Esophagus squamous epithelium (tissue), 4 donors: ENCODE data around the gene STXBP3.

ENCODE experiments used
- POLR2A ChIP-seq, 4 donors: fragments of 450-650 bp; IDR thresholded peaks; one replicate each; pipeline ENCODE4 v1.6.1; 2017; ENCODE audit warnings: antibody characterized with exemption in 4 of 4, mild to moderate bottlenecking in 4 of 4, moderate library complexity in 3 of 4
- TF ChIP-seq, protein P1 (sequence below), 6 experiments: fragments of 450-650 bp in 4 of 6; fragments of 200-600 bp in 2 of 6; sonication (generic) in 2 of 6; IDR thresholded peaks; one replicate each; pipeline ENCODE4 v1.5.1; 2016 to 2019; ENCODE audit warnings: antibody characterized with exemption in 6 of 6, mild to moderate bottlenecking in 4 of 6, moderate library complexity in 4 of 6

DNA sequence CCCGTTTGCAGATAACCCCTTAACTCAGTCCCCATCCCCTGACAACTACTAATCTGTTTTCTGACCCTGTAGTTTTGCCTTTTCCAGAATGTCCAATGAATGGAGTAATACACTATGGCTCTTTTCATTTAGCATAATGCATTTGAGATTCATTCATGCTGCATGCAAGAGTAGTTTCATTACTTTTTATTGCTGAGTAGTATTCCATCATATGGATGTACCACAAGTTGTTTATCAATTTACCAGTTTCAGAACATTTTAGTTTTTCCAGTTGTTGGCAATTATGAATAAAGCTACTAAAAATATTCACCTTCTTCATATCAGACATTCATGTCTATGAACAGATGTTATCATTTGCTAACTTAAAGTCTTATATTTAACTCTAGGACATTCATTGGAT lies 45.3 kb downstream of the STXBP3 start:
- TF ChIP-seq, protein P1, sequence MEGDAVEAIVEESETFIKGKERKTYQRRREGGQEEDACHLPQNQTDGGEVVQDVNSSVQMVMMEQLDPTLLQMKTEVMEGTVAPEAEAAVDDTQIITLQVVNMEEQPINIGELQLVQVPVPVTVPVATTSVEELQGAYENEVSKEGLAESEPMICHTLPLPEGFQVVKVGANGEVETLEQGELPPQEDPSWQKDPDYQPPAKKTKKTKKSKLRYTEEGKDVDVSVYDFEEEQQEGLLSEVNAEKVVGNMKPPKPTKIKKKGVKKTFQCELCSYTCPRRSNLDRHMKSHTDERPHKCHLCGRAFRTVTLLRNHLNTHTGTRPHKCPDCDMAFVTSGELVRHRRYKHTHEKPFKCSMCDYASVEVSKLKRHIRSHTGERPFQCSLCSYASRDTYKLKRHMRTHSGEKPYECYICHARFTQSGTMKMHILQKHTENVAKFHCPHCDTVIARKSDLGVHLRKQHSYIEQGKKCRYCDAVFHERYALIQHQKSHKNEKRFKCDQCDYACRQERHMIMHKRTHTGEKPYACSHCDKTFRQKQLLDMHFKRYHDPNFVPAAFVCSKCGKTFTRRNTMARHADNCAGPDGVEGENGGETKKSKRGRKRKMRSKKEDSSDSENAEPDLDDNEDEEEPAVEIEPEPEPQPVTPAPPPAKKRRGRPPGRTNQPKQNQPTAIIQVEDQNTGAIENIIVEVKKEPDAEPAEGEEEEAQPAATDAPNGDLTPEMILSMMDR (IDR thresholded peaks at IDR 0.05): no peak
- no peak for TF ChIP-seq POLR2A (IDR thresholded peaks at IDR 0.05)
